ENCODE measurements around the gene PCDH9. TPM values are rescaled to one million over a fixed set of nuclear protein-coding genes. Genes with fewer than 3 reads are reported as not detected.

PCDH9 gene
- total and polyA plus RNA-seq, 2 of the 13 experiments (the other 11 are each of a cell fraction or from before 2014, with no cell fraction given) = 0.09 TPM; not detected in 1

DNA sequence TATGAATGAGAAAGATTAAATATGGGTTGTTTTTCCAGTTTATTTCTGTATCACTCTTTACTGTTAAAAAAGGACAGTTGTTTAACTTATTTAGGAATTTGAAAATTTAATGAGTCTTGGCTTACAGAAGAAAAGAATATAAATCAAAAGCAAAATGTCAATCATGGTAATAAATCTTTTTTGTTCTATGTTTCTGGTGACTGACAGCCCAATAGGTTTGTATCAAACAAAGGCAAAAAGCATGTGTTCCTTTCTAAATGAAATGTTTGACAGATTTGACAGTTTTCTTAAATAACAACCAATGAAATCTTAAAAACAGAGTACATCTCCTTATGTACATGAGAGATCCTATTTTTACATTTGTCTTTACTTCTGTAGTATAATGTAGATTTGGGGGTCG is 11.0 kb downstream of the PCDH9 start (continued):
- TF ChIP-seq, protein P1, sequence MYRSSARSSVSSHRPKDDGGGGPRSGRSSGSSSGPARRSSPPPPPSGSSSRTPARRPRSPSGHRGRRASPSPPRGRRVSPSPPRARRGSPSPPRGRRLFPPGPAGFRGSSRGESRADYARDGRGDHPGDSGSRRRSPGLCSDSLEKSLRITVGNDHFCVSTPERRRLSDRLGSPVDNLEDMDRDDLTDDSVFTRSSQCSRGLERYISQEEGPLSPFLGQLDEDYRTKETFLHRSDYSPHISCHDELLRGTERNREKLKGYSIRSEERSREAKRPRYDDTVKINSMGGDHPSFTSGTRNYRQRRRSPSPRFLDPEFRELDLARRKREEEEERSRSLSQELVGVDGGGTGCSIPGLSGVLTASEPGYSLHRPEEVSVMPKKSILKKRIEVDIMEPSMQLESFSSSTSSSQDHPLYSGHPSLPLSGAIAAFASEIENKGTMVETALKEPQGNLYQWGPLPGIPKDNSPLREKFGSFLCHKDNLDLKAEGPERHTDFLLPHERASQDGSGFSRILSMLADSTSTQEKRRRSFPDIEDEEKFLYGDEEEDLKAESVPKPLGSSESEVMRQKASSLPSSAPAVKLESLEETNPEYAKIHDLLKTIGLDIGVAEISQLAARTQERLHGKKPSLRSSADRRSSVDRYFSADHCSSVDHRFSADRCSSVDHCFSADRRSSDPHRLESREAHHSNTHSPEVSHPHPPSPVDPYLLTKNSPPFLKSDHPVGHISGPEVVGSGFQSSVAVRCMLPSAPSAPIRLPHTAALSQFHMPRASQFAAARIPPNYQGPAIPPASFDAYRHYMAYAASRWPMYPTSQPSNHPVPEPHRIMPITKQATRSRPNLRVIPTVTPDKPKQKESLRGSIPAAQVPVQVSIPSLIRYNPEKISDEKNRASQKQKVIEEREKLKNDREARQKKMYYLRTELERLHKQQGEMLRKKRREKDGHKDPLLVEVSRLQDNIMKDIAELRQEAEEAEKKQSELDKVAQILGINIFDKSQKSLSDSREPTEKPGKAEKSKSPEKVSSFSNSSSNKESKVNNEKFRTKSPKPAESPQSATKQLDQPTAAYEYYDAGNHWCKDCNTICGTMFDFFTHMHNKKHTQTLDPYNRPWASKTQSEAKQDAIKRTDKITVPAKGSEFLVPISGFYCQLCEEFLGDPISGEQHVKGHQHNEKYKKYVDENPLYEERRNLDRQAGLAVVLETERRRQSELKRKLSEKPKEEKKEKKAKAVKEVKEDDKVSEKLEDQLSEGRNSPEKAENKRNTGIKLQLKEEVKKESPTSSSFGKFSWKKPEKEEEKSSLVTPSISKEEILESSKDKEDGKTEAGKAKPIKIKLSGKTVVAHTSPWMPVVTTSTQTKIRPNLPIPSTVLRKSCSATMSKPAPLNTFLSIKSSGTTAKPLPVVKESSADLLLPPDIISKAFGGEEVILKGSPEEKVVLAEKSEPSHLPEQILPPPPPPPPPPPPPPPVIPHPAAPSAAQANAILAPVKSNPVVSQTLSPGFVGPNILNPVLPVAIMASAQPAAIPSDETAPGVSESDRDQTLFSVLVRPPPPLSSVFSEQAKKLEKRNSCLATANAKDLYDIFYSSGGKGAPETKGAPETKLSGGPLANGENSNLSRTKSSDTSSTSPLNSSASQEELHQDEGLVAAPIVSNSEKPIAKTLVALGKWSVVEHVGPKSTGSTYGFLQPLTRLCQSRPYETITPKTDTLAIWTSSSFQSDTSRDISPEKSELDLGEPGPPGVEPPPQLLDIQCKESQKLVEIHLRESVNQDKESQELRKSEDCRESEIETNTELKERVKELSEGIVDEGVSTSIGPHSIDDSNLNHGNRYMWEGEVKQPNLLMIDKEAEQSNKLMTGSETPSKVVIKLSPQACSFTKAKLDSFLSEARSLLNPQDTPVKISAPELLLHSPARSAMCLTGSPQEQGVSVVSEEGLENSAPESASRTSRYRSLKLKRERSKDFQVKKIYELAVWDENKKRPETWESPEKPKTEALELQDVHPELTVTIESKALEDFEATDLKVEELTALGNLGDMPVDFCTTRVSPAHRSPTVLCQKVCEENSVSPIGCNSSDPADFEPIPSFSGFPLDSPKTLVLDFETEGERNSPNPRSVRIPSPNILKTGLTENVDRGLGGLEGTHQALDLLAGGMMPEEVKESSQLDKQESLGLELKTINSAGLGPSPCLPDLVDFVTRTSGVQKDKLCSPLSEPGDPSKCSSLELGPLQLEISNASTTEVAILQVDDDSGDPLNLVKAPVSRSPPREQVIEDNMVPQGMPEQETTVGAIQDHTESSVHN (CRISPR knock-in tag; IDR thresholded peaks at IDR 0.05) = no peak
- TF ChIP-seq HOXA7 (CRISPR knock-in tag; IDR thresholded peaks at IDR 0.05) (no peak), KLF11 (CRISPR knock-in tag; IDR thresholded peaks at IDR 0.05) (no peak), ZNF777 (CRISPR knock-in tag; IDR thresholded peaks at IDR 0.05) (no peak), EHMT2 (IDR thresholded peaks at IDR 0.05; ENCODE audit: borderline replicate concordance, low read depth, low read length) (no peak), ZFP36 (IDR thresholded peaks at IDR 0.05; ENCODE audit: borderline replicate concordance, low read depth, low read length, partially characterized antibody) (no peak), MTF1 (CRISPR knock-in tag; IDR thresholded peaks at IDR 0.05) (no peak)
- TF ChIP-seq, protein P2, sequence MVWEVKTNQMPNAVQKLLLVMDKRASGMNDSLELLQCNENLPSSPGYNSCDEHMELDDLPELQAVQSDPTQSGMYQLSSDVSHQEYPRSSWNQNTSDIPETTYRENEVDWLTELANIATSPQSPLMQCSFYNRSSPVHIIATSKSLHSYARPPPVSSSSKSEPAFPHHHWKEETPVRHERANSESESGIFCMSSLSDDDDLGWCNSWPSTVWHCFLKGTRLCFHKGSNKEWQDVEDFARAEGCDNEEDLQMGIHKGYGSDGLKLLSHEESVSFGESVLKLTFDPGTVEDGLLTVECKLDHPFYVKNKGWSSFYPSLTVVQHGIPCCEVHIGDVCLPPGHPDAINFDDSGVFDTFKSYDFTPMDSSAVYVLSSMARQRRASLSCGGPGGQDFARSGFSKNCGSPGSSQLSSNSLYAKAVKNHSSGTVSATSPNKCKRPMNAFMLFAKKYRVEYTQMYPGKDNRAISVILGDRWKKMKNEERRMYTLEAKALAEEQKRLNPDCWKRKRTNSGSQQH (CRISPR knock-in tag; IDR thresholded peaks at IDR 0.05; ENCODE audit: low read depth) = no peak
- TF ChIP-seq, protein P3, sequence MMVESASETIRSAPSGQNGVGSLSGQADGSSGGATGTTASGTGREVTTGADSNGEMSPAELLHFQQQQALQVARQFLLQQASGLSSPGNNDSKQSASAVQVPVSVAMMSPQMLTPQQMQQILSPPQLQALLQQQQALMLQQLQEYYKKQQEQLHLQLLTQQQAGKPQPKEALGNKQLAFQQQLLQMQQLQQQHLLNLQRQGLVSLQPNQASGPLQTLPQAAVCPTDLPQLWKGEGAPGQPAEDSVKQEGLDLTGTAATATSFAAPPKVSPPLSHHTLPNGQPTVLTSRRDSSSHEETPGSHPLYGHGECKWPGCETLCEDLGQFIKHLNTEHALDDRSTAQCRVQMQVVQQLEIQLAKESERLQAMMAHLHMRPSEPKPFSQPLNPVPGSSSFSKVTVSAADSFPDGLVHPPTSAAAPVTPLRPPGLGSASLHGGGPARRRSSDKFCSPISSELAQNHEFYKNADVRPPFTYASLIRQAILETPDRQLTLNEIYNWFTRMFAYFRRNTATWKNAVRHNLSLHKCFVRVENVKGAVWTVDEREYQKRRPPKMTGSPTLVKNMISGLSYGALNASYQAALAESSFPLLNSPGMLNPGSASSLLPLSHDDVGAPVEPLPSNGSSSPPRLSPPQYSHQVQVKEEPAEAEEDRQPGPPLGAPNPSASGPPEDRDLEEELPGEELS (CRISPR knock-in tag; IDR thresholded peaks at IDR 0.05) = no peak
- TF ChIP-seq, protein P4, sequence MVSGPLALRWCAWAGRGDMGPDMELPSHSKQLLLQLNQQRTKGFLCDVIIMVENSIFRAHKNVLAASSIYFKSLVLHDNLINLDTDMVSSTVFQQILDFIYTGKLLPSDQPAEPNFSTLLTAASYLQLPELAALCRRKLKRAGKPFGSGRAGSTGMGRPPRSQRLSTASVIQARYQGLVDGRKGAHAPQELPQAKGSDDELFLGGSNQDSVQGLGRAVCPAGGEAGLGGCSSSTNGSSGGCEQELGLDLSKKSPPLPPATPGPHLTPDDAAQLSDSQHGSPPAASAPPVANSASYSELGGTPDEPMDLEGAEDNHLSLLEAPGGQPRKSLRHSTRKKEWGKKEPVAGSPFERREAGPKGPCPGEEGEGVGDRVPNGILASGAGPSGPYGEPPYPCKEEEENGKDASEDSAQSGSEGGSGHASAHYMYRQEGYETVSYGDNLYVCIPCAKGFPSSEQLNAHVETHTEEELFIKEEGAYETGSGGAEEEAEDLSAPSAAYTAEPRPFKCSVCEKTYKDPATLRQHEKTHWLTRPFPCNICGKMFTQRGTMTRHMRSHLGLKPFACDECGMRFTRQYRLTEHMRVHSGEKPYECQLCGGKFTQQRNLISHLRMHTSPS (CRISPR knock-in tag; IDR thresholded peaks at IDR 0.05; ENCODE audit: low read depth) = no peak
